ENCODE data around the gene TGFBR3L. TPM values are rescaled to one million over a fixed set of nuclear protein-coding genes. Genes with fewer than 3 reads are reported as not detected.
A peak's percentile ranks its signal among the peaks of the same experiment; 100 is the strongest.

Gene TGFBR3L
- total RNA-seq, 2 donors from 2014 or later, result not detected

DNA sequence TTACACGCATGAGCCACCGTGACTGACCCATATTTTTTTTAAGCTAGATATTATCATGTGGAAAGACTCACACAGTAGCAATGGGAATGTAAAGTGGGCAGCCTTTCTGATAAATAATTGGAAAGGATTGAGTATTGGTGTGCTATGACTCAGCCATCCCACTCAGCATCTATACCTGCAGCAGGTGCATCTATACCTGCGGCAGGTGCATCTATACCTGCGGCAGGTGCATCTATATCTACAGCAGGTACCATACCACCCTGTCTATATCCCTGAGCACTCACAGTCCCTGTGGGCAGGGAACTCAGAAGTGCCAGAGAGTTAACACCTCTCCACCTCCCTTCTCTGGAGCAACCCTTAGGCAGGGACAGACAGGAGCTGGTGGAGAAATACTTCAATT is 31.5 kb upstream of the TGFBR3L start:
- no peaks in the 10 kb centered on the region for H3K4me1 ChIP-seq (ENCODE audit: control insufficient read depth in 1 of 2, low read depth in 2 of 2)
- no peaks in the 10 kb centered on the region for H3K36me3 ChIP-seq
- H3K4me3 ChIP-seq, result no peak overlapping the region
- H3K27me3 ChIP-seq (replicated peaks; ENCODE audit: insufficient read depth), result no peaks in the 10 kb centered on the region
- H3K9me3 ChIP-seq, result no peaks in the 10 kb centered on the region
- DNase-seq (ENCODE audit: low spot score) (no peak), ATAC-seq (ENCODE audit: insufficient number of reproducible peaks, low FRiP score, low read depth) (no peak)
- TF ChIP-seq, protein P1, sequence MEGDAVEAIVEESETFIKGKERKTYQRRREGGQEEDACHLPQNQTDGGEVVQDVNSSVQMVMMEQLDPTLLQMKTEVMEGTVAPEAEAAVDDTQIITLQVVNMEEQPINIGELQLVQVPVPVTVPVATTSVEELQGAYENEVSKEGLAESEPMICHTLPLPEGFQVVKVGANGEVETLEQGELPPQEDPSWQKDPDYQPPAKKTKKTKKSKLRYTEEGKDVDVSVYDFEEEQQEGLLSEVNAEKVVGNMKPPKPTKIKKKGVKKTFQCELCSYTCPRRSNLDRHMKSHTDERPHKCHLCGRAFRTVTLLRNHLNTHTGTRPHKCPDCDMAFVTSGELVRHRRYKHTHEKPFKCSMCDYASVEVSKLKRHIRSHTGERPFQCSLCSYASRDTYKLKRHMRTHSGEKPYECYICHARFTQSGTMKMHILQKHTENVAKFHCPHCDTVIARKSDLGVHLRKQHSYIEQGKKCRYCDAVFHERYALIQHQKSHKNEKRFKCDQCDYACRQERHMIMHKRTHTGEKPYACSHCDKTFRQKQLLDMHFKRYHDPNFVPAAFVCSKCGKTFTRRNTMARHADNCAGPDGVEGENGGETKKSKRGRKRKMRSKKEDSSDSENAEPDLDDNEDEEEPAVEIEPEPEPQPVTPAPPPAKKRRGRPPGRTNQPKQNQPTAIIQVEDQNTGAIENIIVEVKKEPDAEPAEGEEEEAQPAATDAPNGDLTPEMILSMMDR (IDR thresholded peaks at IDR 0.05), result no peak
- no peak overlapping the region for H3K27ac ChIP-seq

DNA sequence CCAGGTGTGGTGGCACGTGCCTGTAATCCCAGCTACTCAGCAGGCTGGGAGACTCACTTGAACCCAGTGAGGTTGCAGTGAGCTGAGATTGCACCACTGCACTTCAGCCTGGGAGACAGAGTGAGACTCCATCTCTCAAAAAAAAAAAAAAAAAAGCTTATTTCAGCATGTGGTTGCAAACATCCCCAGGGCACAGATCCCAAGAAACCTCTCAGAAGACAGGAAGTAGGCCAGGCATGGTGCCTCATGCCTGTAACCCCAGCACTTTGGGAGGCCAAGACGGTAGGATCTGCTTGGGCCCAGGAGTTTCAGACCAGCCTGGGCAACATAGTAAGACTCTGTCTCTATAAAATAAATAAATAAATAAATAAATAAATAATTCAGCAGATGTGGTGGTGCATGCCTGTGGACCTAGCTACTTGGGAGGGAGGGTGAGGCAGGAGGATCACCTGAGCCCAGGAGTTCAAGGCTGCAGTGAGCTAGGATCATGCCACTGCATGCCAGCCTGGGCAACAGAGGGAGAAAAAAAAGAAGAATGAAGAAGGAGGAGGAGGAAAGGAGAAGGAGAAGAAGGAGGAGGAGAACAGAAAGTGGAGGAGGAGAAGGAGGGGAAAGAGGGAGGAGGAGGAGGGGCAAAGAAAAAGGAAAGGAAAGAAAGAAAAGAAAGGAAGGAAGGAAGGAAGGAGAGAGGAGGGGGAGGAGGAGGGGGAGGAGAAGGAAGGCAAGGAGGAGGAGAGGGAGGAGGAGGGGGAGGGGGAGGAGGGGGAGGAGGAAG is 30.6 kb upstream of the TGFBR3L start:
- Histone ChIP-seq H3K27ac (no peak overlapping the region), H3K9me3 (no peaks in the 10 kb centered on the region), H3K27me3 (replicated peaks; ENCODE audit: insufficient read depth) (no peaks in the 10 kb centered on the region), H3K36me3 (no peaks in the 10 kb centered on the region), H3K4me1 (ENCODE audit: control insufficient read depth in 1 of 2, low read depth in 2 of 2) (peaks cover 4 to 6% of the 10 kb centered on the region in 2 donors), H3K4me3 (no peak overlapping the region)
- no peak for ATAC-seq (ENCODE audit: insufficient number of reproducible peaks, low FRiP score, low read depth)
- TF ChIP-seq, protein P1 (IDR thresholded peaks at IDR 0.05), result no peak
- DNase-seq (ENCODE audit: low spot score), result no peak

DNA sequence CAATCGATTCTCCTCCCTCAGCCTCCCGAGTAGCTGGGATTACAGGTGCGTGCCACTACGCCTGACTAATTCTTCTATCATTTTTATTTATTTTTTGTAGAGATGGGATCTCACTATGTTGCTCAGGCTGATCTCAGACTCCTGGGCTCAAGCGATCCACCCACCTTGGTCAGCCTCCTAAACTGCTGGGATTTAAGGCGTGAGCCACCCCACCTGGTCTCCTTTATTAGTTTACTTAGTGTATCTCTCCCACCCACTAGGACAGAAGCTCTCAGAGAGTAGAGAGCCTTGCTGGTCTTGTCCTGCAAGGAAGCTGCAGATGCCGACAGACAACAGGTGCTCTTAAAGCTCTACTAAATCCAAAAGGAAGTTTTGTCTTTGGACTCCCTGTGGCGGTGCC is 28.8 kb upstream of the TGFBR3L start:
- Histone ChIP-seq H3K27me3 (replicated peaks; ENCODE audit: insufficient read depth) (no peaks in the 10 kb centered on the region), H3K27ac (no peak overlapping the region), H3K4me1 (ENCODE audit: control insufficient read depth in 1 of 2, low read depth in 2 of 2) (peaks cover 4 to 6% of the 10 kb centered on the region in 2 donors), H3K36me3 (no peaks in the 10 kb centered on the region), H3K9me3 (no peaks in the 10 kb centered on the region), H3K4me3 (no peak overlapping the region)
- ATAC-seq (ENCODE audit: insufficient number of reproducible peaks, low FRiP score, low read depth), result no peak
- TF ChIP-seq, protein P1 (IDR thresholded peaks at IDR 0.05), result no peak
- DNase-seq (ENCODE audit: low spot score), result no peak

DNA sequence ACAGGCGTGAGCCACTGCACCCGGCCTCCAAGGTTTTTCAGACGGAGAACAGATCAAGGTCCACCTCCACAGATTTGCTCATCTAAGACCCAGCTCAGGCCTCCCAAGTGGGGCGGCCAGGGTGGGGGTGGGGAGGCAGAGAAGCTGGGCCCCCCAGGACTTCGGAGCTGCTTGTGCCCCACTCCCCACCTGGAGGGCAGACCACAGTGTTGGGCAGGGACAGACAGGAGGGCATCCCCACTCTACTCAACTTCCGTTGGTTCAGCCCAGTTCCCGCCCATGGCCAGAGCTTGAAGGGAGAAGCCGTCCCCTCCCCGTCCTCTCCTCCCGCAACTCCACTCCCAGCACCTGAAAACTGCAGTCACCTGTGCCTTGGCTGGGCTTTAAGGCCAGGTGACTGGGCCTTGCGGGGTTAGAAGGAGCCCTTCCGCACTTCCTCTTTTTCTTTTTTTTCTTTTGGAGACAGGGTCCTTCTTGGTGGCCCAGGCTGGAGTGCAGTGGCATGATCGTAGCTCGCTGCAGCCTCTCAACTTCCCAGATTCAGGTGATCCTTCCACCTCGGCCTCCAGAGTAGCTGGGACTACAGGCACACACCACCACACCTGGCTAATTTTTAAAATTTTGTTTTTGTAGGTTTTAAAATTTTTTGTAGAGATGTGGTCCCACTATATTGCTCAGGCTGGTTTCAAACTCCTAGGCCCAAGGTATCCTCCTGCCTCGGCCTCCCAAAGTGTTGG is 27.1 kb upstream of the TGFBR3L start:
- TF ChIP-seq, protein P1 (IDR thresholded peaks at IDR 0.05), result no peak
- Histone ChIP-seq H3K4me3 (no peak overlapping the region), H3K4me1 (ENCODE audit: control insufficient read depth in 1 of 2, low read depth in 2 of 2) (peaks cover 4 to 6% of the 10 kb centered on the region in 2 donors), H3K9me3 (no peaks in the 10 kb centered on the region), H3K36me3 (no peaks in the 10 kb centered on the region), H3K27me3 (replicated peaks; ENCODE audit: insufficient read depth) (no peaks in the 10 kb centered on the region), H3K27ac (no peak overlapping the region)
- DNase-seq (ENCODE audit: low spot score) (no peak), ATAC-seq (ENCODE audit: insufficient number of reproducible peaks, low FRiP score, low read depth) (no peak)

DNA sequence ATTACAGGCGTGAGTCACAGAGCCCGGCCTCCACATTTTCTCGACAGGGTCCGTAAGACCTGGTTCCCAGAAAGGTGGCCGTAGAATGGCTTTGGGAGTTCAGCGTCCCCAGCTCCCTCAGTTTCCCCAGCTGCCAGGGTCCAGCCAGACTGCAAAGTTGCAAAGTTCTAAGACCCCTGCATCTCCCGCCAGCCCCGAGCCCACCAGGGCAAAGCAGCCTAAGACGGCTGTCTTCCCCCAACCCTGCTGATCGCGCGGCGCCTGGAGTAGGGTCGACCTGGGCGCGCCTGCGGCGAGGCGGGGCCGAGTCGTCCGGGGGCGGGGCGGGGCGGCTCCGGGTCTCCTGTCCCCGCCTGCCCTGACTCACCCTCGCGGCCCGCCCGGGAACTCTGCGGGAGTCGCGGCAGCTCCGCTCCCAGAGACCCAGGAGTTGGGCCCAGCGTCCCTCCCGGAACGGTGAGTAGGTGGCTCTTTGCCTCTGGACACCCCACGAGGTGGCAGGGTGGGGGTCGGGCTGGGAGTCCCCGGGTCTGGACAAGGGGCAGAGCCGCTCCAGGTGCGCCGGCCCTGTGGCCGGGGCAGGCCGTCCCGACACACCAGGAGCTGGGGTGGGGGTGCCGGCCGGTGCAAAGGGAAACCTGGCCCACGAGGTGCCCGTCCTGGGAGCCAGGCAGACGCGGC is 26.3 kb upstream of the TGFBR3L start, which contains the start of gene LRRC8E:
LRRC8E (plus strand) TSS at position 366 of the 681 bp plus-strand sequence. CDS start 7,094 bp downstream, outside the sequence.
- H3K4me1 ChIP-seq (ENCODE audit: control insufficient read depth in 1 of 2, low read depth in 2 of 2), result peaks cover 4 to 6% of the 10 kb centered on the region in 2 donors
- no peak for DNase-seq (ENCODE audit: low spot score)
- no peaks in the 10 kb centered on the region for H3K9me3 ChIP-seq
- no peaks in the 10 kb centered on the region for H3K36me3 ChIP-seq
- H3K27ac ChIP-seq, result no peak within 1 kb of the TSS
- H3K27me3 ChIP-seq (replicated peaks; ENCODE audit: insufficient read depth), result no peaks in the 10 kb centered on the region
- no peak for ATAC-seq (ENCODE audit: insufficient number of reproducible peaks, low FRiP score, low read depth)
- TF ChIP-seq, protein P1 (IDR thresholded peaks at IDR 0.05), result no peak
- peak within 1 kb of the TSS; percentile 40 for H3K4me3 ChIP-seq
